ENCODE results near the gene CHAT. TPM values are rescaled to one million over a fixed set of nuclear protein-coding genes. Genes with fewer than 3 reads are reported as not detected.

Gene CHAT
- total RNA-seq, 1 experiment from 2014 or later = not detected

- Histone ChIP-seq H3K4me2 (ENCODE audit: insufficient read depth, insufficient read length, low read length) (no peak overlapping the region), H3K4ac (ENCODE audit: low read depth, low read length) (no peak overlapping the region), H2AFZ (ENCODE audit: low read length) (no peak overlapping the region), H2BK15ac (ENCODE audit: low read depth, low read length) (no peak overlapping the region), H2BK5ac (ENCODE audit: insufficient read length, low read length) (no peak overlapping the region), H2BK20ac (ENCODE audit: low read depth, low read length, poor library complexity, severe bottlenecking) (no peak overlapping the region), H2BK12ac (ENCODE audit: insufficient read length, low read depth, low read length) (no peak overlapping the region), H3K18ac (ENCODE audit: insufficient read length, low read depth, low read length) (no peak overlapping the region), H3T11ph (ENCODE audit: low read length) (no peak overlapping the region), H4K5ac (ENCODE audit: insufficient read length, low read depth, low read length) (no peak overlapping the region), H3K56ac (ENCODE audit: insufficient read length, low read depth, low read length) (no peak overlapping the region), H3K27me3 (ENCODE audit: insufficient read depth, low read length) (peaks cover 8% of the 10 kb centered on the region; the same call in 1 of the 2 replicates), H2AK5ac (ENCODE audit: insufficient read length, low read length) (no peak overlapping the region), H3K79me1 (ENCODE audit: insufficient read depth, low read depth, low read length, poor library complexity, severe bottlenecking) (no peaks in the 10 kb centered on the region), H4K8ac (replicated peaks; ENCODE audit: insufficient read length, low read depth, low read length) (no peak overlapping the region), H3K79me2 (ENCODE audit: insufficient read depth, low read length) (no peaks in the 10 kb centered on the region), H2BK120ac (ENCODE audit: low read depth, low read length, poor library complexity, severe bottlenecking) (no peak overlapping the region), H3K9ac (ENCODE audit: extremely low read depth, insufficient read length, low read length) (no peak overlapping the region), H3K27ac (ENCODE audit: insufficient read length, low read depth, low read length) (no peak overlapping the region), H3K9me3 (ENCODE audit: control insufficient read depth, low read depth, low read length) (no peaks in the 10 kb centered on the region), H3K4me1 (ENCODE audit: insufficient read depth, low read length) (no peaks in the 10 kb centered on the region), H4K20me1 (ENCODE audit: control insufficient read depth, insufficient read depth, insufficient read length) (no peaks in the 10 kb centered on the region), H3K14ac (ENCODE audit: insufficient read depth, low read length) (no peak overlapping the region; the same call in 1 of the 2 replicates), H4K91ac (ENCODE audit: insufficient read length, low read depth, low read length) (no peak overlapping the region), H3K23ac (ENCODE audit: insufficient read length, low read depth, low read length) (no peak overlapping the region), H3K23me2 (ENCODE audit: insufficient read length, low read depth, low read length, poor library complexity, severe bottlenecking) (no peaks in the 10 kb centered on the region)
- WGBS (ENCODE audit: extremely low coverage, insufficient read length, low lambda C conversion rate) = no CpG with 5 or more reads among the region's 7 CpGs
- peak; percentile 16 for DNase-seq
- Mint-ChIP-seq H3K9me3 (no peaks in the 10 kb centered on the region; a peak in 1 of 5 replicates), H3K4me3 (no peak overlapping the region), H3K4me1 (peaks cover 2% of the 10 kb centered on the region in 2 experiments; a peak in 3 of 4 replicates), H3K36me3 (ENCODE audit: insufficient read depth in 1 of 3, low read depth in 3 of 3) (no peaks in the 10 kb centered on the region), H3K27me3 (ENCODE audit: low read depth) (peaks cover 76% of the 10 kb centered on the region), H3K27ac (no peak overlapping the region)
- TF ChIP-seq CTCF (conservative IDR thresholded peaks at IDR 0.05) = no peak
Observed at GRCh38 chr10:49601857-49602256, 12.0 kb upstream of the CHAT start.
